NT2/D1 (cell line): ENCODE measurements around the gene ZNF440.

Experiments used
- DNase-seq: peaks from one replicate; pipeline ENCODE4 v3.0.0-alpha.2; 2011; ENCODE audit warnings: low read depth, low spot score
- H3K27me3 ChIP-seq: 2 replicates; pipeline ENCODE4 v1.6.0; 2011; ENCODE audit warnings: mild to moderate bottlenecking; ENCODE audit not compliant: insufficient read length, insufficient read depth
- H3K36me3 ChIP-seq: 2 replicates; pipeline ENCODE4 v1.6.1; 2011; ENCODE audit warnings: mild to moderate bottlenecking, low read length, mixed read lengths; ENCODE audit not compliant: insufficient read depth, insufficient read length
- H3K4me1 ChIP-seq: 2 replicates; pipeline ENCODE4 v1.5.1; 2011; ENCODE audit not compliant: insufficient read depth, insufficient read length
- H3K4me3 ChIP-seq: 2 replicates; pipeline ENCODE4 v1.5.1; 2011; ENCODE audit warnings: low read depth; ENCODE audit not compliant: insufficient read length
- H3K9ac ChIP-seq: 2 replicates; pipeline ENCODE4 v1.6.0; 2011; ENCODE audit warnings: low read depth; ENCODE audit not compliant: insufficient read length
- H3K9me3 ChIP-seq: 2 replicates; pipeline ENCODE4 v1.5.1; 2011; ENCODE audit warnings: mild to moderate bottlenecking, low read length; ENCODE audit not compliant: insufficient read depth
- SUZ12 ChIP-seq: IDR thresholded peaks from 2 replicates; pipeline ENCODE4 v1.6.1; 2011; ENCODE audit not compliant: insufficient read length, insufficient read depth; ENCODE audit errors: extremely low read depth
- YY1 ChIP-seq: IDR thresholded peaks from 2 replicates; pipeline ENCODE4 v1.6.1; 2011; ENCODE audit not compliant: insufficient read length, insufficient read depth
- ZNF274 ChIP-seq: IDR thresholded peaks from 2 replicates; pipeline ENCODE4 v1.6.1; 2011; ENCODE audit warnings: mild to moderate bottlenecking, low read depth, low read length

ZNF440 gene

GRCh38 chr19:11781295-11782057, 32.6 kb upstream of the ZNF440 start:
- TF ChIP-seq ZNF274 (0 out of 2 replicates have a peak, but pooled peaks have one; percentile 49), YY1 (no peak), SUZ12 (no peak)
- no peak overlapping the region for H3K9ac ChIP-seq
- peaks cover 59% of the 10 kb centered on the region for H3K9me3 ChIP-seq
- peaks cover 27% of the 10 kb centered on the region for H3K36me3 ChIP-seq
- DNase-seq, result no peak
- H3K27me3 ChIP-seq, result no peaks in the 10 kb centered on the region
- no peaks in the 10 kb centered on the region for H3K4me1 ChIP-seq
- no peak overlapping the region for H3K4me3 ChIP-seq

- peaks cover 22% of the 10 kb centered on the region for H3K36me3 ChIP-seq
- no peaks in the 10 kb centered on the region for H3K4me1 ChIP-seq
- peaks cover 47% of the 10 kb centered on the region for H3K9me3 ChIP-seq
- no peak for DNase-seq
- H3K9ac ChIP-seq, result no peak overlapping the region
- no peaks in the 10 kb centered on the region for H3K27me3 ChIP-seq
- no peak overlapping the region for H3K4me3 ChIP-seq
- no peak for TF ChIP-seq ZNF274
- TF ChIP-seq YY1, result no peak
- TF ChIP-seq SUZ12, result no peak
Observed at GRCh38 chr19:11783767-11784166, 30.3 kb upstream of the ZNF440 start.

- no peak overlapping the region for H3K4me3 ChIP-seq
- peaks cover 42% of the 10 kb centered on the region for H3K9me3 ChIP-seq
- TF ChIP-seq ZNF274 (no peak), SUZ12 (no peak), YY1 (no peak)
- peaks cover 18% of the 10 kb centered on the region for H3K36me3 ChIP-seq
- no peaks in the 10 kb centered on the region for H3K27me3 ChIP-seq
- H3K4me1 ChIP-seq, result no peaks in the 10 kb centered on the region
- no peak for DNase-seq
- H3K9ac ChIP-seq, result no peak overlapping the region
Observed at GRCh38 chr19:11784356-11784755, 29.7 kb upstream of the ZNF440 start.

GRCh38 chr19:11787536-11787935, 26.5 kb upstream of the ZNF440 start:
- H3K27me3 ChIP-seq, result no peaks in the 10 kb centered on the region
- no peak for DNase-seq
- H3K4me3 ChIP-seq, result no peak overlapping the region
- H3K4me1 ChIP-seq, result no peaks in the 10 kb centered on the region
- no peak overlapping the region for H3K9ac ChIP-seq
- H3K9me3 ChIP-seq, result peaks cover 11% of the 10 kb centered on the region
- no peak for TF ChIP-seq YY1
- TF ChIP-seq ZNF274, result no peak
- no peak for TF ChIP-seq SUZ12
- H3K36me3 ChIP-seq, result no peaks in the 10 kb centered on the region

- Histone ChIP-seq H3K9me3 (no peaks in the 10 kb centered on the region; the same call in 1 of the 2 replicates), H3K36me3 (no peaks in the 10 kb centered on the region), H3K27me3 (no peaks in the 10 kb centered on the region), H3K4me1 (no peaks in the 10 kb centered on the region), H3K9ac (no peak overlapping the region), H3K4me3 (no peak overlapping the region)
- no peak for DNase-seq
- TF ChIP-seq SUZ12, result no peak
- no peak for TF ChIP-seq ZNF274
- TF ChIP-seq YY1, result no peak
Observed at GRCh38 chr19:11792942-11793341, 21.1 kb upstream of the ZNF440 start.

- peak; percentile 67 for DNase-seq
- Histone ChIP-seq H3K9me3 (no peaks in the 10 kb centered on the region), H3K4me1 (no peaks in the 10 kb centered on the region), H3K36me3 (no peaks in the 10 kb centered on the region), H3K9ac (peak overlapping the region; percentile 36), H3K27me3 (no peaks in the 10 kb centered on the region), H3K4me3 (peak overlapping the region; percentile 26)
- TF ChIP-seq ZNF274 (no peak), YY1 (no peak), SUZ12 (no peak)
Observed at GRCh38 chr19:11797491-11797890, 16.6 kb upstream of the ZNF440 start.

GRCh38 chr19:11798391-11799330, 15.4 kb upstream of the ZNF440 start, which contains the start of gene ZNF491:
ZNF491 (plus strand) TSS chr19:11798523; CDS start chr19:11805954, 7,431 bp downstream.
- H3K9ac ChIP-seq, result peak within 1 kb of the TSS; percentile 92
- peak; percentile 92 for DNase-seq
- no peak for TF ChIP-seq ZNF274
- no peak for TF ChIP-seq YY1
- TF ChIP-seq SUZ12, result no peak
- H3K36me3 ChIP-seq, result no peaks in the 10 kb centered on the region
- H3K4me3 ChIP-seq, result peak within 1 kb of the TSS; percentile 65
- no peaks in the 10 kb centered on the region for H3K4me1 ChIP-seq
- H3K9me3 ChIP-seq, result no peaks in the 10 kb centered on the region
- no peaks in the 10 kb centered on the region for H3K27me3 ChIP-seq
